ENCODE results near the gene PEX6.

Gene PEX6

GRCh38 chr6:42933205-42933604, 45.8 kb downstream of the PEX6 start:
- no peak for DNase-seq (ENCODE audit: low spot score)

GRCh38 chr6:42932412-42932811, 46.6 kb downstream of the PEX6 start:
- DNase-seq (ENCODE audit: low spot score) = no peak

- peak; percentile 82 for DNase-seq (ENCODE audit: low spot score)
Measured at GRCh38 chr6:42929821-42930360, 49.1 kb downstream of the PEX6 start.

GRCh38 chr6:42928986-42929820, 49.8 kb downstream of the PEX6 start, which contains the start of gene CNPY3:
Gene CNPY3, plus strand, starts transcription at chr6:42929480. Its CDS starts 91 bp downstream, at chr6:42929571.
- DNase-seq (ENCODE audit: low spot score) = peak; percentile 94

- DNase-seq (ENCODE audit: low spot score) = no peak
Measured at GRCh38 chr6:42925248-42925857, 53.6 kb downstream of the PEX6 start.

GRCh38 chr6:42923666-42924065, 55.3 kb downstream of the PEX6 start:
- DNase-seq (ENCODE audit: low spot score) = no peak

- DNase-seq (ENCODE audit: low spot score) = no peak
Measured at GRCh38 chr6:42921801-42922200, 57.2 kb downstream of the PEX6 start.

GRCh38 chr6:42916288-42916687, 62.7 kb downstream of the PEX6 start:
- DNase-seq (ENCODE audit: low spot score) = no peak

GRCh38 chr6:42915732-42916131, 63.2 kb downstream of the PEX6 start, which contains the start of gene PTCRA:
Gene PTCRA, plus strand, starts transcription at chr6:42916053. Its CDS starts 17 bp downstream, at chr6:42916070.
- DNase-seq (ENCODE audit: low spot score) = no peak

- DNase-seq (ENCODE audit: low spot score) = no peak
Measured at GRCh38 chr6:42914546-42914945, 64.4 kb downstream of the PEX6 start.

Measured in germinal center (tissue), 1 donor.